Measurements from ENCODE around the gene ALG9.

The ALG9 gene

GRCh38 chr11:111878849-111879636 is 7.7 kb upstream of the ALG9 start, which contains the start of the genes CFAP68 and FDXACB1:
TSS of gene CFAP68 (plus strand) at chr11:111879541. CDS start at chr11:111879561, 20 bp downstream.
TSS of gene FDXACB1 (minus strand) at chr11:111879165. CDS start at chr11:111879132, 33 bp downstream.
- peak; percentile 97 for DNase-seq

DNA sequence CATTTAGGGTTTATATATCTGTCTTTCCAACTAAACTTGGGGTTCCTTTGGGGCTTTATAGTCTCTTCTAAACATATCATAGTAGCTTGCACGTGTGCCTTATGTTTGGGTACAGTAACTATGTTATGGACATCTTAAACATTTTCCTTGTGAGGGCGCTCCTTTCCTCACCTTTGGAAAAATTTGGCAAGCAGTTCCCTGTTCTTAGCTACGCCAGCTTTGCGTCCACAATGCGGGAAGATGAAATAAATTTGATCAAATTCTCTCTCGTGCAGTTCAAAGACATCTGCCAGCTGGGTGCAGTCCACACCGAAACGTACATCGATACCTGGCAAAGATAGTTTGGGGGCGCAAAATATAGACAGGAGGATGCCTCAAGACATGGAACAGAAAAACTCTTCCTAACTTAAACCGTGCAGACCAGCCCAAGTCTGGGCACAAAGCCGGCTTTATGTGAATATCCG is 7.0 kb upstream of the ALG9 start:
- peak; percentile 60 for DNase-seq

DNA sequence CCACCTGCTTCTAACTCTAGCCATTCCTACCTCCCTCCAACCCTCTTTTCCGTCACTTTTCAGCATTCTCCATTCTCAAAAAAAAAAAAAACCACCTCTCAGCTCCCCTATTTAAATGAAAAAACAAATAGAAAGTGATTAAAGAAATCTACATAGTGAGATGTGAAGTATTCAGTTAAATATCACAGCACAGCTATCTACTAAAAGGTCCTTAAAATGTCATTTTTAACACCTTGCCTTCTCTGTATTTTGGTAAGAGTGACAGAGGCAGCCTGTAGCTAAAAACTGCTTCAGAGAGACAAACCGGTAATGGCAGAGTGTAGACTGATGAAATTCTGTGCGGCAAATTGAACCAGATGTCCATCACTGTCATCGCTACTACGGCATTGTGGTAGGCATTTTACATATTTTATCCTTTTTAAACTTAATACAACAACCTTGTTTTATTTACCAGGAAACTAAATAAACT is 346 bp upstream of the ALG9 start:
- no peak for DNase-seq

GRCh38 chr11:111870522-111870885 is 877 bp downstream of the ALG9 start:
- DNase-seq, result no peak

- no peak for DNase-seq
Measured at GRCh38 chr11:111870113-111870512, 1.3 kb downstream of the ALG9 start.

DNA sequence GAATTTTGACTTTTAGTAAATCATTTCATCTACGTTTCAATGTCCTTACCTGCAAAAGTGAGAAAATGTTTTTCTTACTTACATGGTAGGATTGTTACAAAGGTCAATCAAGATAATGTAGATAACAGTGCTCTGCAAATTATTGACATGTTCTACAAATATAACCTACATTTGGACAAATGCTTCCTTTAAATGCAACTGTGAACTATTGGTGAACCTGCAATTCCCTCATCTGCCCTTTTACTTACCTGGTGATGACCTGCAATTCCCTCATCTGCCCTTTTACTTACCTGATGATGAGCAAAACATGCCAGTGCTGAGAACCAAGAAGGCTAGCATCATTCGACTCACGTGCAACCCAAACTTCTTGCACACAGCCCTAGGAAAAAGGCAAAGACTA is 11.1 kb downstream of the ALG9 start:
- no peak for DNase-seq

DNA sequence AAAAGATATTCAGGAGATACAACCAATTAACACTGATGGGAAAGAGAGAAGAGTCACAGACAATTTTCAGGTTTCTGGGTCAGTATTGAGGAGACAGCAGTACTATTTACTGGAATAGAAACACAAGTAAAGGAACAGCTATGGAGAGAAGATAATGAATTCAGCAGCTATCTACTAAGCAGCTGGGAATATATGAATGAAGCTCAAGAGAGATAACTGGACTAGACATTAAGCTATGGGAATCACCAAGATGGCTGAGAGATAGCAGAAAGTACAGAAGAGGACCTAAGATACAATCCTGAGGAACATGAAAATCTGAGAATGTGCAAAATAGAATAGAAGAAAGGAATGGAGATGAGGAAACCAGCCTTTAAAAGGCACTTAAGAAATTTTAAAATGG is 15.9 kb downstream of the ALG9 start:
- no peak for DNase-seq

GRCh38 chr11:111852103-111852502 is 19.3 kb downstream of the ALG9 start:
- no peak for DNase-seq

DNA sequence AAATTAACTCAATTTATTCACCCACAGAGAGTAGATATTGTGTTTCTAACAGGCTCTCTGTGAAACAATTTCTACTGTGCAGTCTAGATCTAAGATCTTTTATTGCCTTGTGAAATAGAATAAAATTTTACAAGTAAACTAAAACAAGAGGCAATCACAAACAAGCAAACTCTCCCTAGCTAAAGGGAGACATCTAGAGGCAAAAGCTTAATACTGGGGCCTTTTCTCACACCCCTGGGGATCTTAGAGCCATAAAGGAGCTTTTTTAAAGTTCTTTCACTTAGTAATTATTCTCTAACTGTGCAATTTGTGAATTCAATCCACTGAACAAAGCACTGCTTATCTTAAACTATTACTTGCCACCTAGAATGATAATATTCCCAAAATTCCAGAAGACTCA is 19.7 kb downstream of the ALG9 start:
- DNase-seq, result no peak

GRCh38 chr11:111851067-111851466 is 20.3 kb downstream of the ALG9 start:
- DNase-seq, result no peak

- DNase-seq, result no peak
Measured at GRCh38 chr11:111849631-111850030, 21.8 kb downstream of the ALG9 start.

GRCh38 chr11:111846636-111847035 is 24.7 kb downstream of the ALG9 start:
- DNase-seq, result no peak

DNA sequence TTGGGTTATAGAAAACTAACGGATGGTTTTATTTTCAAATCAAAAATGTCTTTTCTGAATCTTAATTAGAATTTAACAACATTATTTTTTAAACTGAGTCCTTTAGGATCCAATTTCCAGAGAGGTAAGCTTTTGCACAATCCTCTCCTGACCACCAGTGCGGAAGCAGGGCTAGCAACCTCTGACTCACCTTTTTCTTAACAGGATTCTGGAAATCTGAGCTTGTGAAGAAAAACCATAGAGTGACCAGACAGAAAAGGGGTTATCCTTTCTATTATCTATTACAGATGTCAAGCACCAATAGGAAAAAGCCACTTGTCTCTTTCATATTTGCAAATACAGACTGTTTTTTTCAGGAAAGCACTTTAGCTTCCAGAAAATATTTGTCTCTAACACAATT is 25.3 kb downstream of the ALG9 start:
- no peak for DNase-seq

DNA sequence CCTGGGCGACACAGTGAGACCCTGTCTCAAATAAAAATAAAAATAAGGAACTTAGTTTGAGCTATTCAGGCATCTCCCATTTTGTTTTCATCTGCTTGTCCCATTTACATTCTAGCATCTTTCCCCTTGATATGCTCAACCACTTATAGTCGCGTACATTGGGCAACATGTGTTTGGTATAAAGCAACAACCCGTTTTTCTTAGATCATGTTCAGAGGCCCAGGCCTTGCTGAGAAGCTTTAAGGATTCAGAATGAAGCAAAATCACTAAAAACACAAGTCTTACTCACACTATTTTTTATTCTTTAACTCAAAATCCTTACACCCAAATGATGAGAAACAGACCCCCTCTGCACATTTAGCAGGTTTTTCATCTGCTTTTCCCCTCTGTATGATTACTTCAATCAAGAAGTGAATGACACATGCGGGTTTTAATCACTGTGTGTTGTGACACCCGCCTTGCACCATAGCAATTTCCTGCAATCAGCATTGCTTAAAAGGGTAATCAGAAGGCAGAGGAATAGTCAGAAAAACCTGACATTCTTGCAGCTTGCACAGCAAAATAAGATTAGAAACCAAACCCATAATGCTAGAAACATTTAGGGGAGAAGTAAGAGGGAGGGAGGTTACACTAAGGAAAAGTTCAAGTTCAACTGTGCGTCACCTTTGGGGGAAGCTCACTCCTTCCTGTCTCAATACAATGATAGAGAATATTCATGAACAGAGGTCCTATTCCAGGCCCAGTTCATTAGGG is 25.9 kb downstream of the ALG9 start:
- DNase-seq, result no peak

GRCh38 chr11:111843661-111844060 is 27.7 kb downstream of the ALG9 start:
- no peak for DNase-seq

- peak; percentile 80 for DNase-seq
Measured at GRCh38 chr11:111841370-111842053, 29.9 kb downstream of the ALG9 start.

GRCh38 chr11:111840143-111840542 is 31.2 kb downstream of the ALG9 start:
- DNase-seq, result no peak

GRCh38 chr11:111838054-111838453 is 33.3 kb downstream of the ALG9 start:
- no peak for DNase-seq

GRCh38 chr11:111837366-111837891 is 34.0 kb downstream of the ALG9 start:
- no peak for DNase-seq

- DNase-seq, result no peak
Measured at GRCh38 chr11:111836721-111837120, 34.7 kb downstream of the ALG9 start.

DNA sequence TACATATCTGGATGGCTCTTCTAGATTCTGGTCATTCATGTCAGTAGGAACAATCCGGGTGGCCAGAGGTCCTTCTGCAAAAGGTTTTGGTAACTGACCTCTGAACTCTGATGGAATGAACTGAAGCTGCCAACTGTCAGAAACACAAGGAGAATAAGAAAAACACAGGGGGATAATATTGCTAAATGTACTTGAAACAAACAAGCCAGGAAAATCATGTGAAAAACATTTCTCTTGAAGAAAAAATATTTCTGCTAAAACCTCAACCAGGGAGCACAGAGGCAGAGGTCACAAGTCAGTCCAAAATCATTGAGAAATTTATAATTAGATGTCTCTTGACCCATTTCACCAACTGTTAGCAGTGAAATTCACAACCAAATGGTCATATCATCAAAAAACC is 35.2 kb downstream of the ALG9 start:
- no peak for DNase-seq

DNA sequence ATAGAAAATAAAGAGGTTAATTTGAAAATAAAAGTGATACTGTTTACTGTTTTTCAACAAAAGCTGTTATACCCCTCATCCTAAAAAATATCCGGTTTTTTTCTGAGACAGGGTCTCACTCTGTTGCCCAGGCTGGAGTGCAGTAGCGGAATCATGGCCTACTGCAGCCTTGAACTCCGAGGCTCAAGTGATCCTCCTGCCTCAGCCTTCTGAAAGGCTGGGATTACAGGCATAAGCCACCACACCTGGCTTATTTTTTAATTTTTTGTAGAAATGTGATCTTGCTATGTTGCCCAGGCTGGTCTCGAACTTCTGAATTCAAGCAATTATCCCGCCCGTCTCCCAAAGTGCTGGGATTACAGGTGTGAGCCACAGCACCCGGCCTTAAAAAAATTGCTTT is 35.7 kb downstream of the ALG9 start:
- no peak for DNase-seq

All from NCI-H146 (cell line).